ENCODE measurements around the gene NFIX.
"Not testable (repeated sequence)": the region's sequence is repeated elsewhere in the genome, so short reads cannot be mapped to it uniquely, and the experiment has no call there.

Gene NFIX

DNA sequence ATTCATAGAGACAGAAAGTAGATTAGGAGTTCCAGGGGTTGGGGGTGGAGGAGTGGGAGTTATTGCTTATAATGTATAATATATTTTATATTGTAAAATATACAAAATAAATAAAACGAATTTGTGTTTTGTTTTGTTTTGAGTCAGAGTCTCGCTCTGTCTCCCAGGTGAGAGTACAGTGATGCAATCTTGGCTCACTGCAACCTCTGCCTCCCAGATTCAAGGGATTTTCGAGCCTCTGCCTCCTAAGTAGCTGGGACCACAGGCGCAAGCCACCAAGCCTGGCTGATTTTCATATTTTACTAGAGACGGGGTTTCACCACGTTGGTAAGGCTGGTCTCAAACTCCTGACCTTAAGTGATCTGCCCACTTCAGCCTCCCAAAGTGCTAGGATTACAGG lies 35.8 kb upstream of the NFIX start:
- no peak for DNase-seq

DNA sequence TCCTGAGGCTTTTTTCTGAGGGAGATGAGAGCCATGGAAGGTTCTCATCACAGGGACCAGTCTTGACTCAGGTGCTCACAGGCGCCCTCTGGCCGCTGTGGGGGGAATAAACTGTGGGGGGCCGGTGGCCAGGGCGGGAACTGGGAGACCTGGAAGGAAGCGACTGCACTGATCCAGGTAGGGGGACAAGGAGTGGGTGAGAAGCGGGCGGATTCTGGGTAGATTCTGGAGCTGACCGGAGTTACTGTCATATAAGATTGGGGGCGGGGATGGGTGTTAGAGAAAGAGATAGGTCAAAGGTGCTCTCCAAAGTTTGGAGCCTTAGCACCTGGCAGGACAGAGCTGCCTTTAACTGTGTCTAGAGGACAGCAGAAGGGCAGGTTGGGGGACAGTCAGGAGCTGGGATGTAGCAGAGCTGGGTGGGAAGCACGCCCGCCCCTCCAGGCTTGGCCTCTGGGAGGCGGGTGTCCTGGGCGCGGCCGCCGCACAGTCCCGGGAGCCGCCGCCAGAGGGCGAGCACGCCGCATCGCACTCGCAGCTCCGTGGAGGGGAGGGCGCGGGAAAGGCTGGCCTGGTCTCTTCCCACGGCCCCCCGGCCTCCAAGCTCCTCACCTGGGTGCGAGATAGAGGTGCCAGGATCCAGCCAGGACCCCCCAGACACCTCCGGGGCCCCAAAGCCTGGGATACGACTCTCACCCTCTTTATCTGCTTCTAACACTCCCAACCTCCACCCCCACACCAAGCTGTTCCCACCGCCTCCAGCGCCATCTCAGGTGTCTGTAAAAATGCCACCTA lies 30.1 kb upstream of the NFIX start:
- DNase-seq = peak; percentile 57 to 79 (median 69)

DNA sequence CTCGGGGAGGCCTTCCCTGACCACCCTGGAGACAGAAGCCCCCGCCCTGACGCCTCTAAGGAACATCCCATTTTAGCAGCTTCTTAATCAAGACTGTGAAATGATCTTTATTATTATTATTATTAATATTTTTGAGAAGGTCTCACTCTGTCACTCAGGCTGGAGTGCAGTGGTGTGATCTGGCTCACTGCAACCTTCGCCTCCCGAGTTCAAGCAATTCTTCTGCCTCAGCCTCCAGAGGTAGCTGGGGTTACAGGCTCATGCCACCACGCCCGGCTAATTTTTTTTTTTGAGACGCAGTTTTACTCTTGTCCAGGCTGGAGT lies 29.5 kb upstream of the NFIX start:
- no peak for DNase-seq

DNA sequence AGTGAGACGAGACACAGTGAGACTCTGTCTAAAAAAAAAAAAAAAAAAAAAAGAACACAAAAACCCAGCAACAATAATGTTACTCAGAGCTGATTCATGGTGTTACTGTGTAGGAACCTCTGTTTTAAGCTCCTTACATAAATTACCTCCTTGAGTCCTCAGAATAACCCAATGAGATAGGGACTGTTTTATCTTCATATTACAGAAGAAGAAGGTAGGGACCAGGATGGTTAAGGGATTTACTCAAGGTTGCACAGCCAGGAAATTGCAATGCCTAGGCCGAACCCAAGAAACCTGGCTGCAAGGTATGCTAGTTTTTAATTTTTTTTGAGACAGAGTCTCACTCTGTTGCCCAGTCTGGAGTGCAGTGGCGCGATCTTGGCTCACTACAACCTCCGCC lies 27.4 kb upstream of the NFIX start:
- no peak for DNase-seq

DNA sequence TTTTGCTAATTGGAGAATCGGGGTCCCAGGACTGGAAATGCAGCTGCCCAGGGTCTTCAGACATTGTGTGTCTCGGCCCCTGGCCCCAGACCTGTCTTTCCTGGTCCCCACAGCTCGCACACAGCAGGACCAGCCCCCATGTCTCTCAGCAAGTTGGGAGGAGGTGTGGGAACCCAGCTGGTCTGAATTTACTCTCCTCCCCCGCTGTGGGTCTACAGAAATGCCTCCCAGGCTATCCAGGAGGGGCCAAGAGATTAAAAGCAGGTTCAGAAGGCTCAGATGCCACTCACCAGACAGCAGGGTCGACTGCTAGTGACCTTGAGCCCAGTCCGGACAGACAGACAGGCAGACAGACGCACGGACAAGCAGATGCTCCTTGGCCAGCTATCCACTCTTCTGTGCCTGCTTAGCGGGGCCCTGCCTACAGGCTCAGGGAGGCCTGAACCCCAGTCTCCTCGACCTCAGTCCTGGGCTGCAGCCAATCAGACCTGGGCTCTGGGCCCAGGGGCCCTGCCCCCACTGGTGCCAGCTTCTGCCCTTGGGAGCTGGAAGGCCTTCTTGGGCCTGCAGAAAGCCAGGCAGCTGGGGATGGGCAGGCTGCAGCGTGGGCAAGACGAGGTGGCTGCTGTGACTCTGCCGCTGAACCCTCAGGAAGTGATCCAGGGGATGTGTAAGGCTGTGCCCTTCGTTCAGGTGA lies 25.8 kb upstream of the NFIX start, which contains the start of gene DAND5:
Gene DAND5, plus strand, starts transcription at position 285 of the 697 bp plus-strand sequence. Its CDS starts 85 bp downstream, at position 370.
- DNase-seq = no peak

DNA sequence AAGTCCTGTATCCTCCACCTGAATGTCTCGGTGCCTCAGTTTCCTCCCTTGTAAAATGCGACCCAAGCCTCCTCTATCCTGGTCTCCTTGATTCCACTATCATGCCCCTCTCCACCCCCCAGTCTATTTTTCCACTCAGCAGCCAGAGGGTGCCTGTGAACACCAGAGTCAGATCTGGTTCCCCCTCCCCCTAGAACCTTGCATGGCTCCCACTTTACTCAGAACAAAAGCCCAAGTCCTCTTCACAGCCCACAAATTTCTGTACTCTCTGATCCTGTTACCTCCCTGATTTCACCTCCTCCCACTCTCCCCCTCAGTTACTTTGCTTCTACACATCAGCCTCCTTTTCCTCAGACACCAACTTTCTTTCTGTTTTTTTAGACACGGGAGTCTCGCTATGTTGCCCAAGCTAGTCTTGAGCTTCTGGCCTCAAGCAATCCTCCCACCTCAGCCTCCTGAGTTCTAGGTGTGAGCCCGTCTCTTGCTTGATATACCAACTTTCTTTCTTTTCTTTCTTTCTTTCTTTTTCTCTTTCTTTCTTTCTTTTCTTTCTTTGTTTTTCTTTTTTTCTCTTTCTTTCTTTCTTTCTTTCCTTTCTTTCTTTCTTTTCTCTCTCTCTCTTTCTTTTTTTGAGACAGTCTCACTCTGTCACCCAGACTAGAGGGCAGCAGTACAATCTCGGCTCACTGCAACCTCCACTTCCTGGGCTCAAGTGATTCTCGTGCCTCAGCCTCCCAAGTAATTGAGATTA lies 25.0 kb upstream of the NFIX start:
- no peak for DNase-seq

DNA sequence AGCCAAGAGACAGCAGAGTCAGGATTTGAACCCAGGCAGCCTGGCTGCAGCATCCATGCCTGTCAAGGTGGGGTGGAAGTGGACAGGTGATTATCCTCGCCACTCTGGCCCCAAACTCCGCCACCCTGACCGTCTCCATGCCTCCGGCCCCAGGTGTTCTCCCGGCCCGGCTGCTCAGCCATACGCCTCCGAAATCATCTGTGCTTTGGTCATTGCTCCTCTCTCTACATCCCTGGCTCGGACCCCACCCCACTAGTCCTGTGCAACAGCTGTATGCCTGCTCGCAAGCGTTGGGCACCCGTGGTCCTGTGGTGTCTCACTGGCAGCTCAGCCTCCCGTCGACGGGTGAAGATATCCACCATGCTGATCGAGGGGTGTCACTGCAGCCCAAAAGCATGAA lies 22.0 kb upstream of the NFIX start:
- DNase-seq = no peak

DNA sequence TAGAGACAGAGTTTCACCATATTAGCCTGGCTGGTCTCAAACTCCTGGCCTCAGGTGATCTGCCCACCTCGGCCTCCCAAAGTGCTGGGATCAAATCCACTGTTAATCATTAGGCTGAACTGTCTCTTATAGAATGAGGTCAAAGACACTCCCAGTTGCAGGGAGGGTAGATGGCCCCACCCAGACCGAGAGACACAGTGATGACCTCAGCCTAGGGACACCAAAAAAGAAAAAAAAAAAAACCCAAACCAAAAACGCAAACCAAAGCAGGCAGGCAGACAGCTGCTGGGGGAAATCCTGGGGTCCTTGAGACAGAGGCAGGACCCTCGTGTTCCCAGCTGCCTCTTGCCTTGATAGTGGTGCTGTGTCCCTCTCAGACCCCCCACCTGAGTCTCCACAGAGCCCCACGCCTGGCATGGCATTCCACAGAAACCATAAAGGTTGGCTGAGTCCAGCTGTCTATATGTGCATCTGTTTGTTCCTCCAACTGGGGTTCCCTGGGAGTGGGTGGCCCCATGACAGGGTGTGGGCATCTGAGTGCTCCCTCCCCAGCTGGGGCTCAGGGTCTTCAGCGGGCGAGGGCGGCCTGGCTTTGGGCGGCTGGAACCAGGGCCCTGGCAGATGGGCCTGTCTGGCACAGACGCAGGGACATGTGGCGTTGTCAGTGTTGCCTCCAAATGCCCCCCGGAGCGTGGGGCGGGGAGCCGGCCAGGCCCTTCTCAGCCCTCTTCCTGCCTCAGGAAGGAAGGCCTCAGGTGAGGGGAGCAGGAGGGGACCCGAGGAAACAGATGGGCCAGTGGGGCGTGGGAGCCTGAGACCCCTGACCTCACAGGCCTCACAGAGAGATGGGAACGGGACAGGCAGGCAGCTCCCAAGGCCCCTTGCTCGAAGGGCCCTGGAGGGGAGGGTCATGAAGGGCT lies 20.7 kb upstream of the NFIX start:
- DNase-seq = no peak

DNA sequence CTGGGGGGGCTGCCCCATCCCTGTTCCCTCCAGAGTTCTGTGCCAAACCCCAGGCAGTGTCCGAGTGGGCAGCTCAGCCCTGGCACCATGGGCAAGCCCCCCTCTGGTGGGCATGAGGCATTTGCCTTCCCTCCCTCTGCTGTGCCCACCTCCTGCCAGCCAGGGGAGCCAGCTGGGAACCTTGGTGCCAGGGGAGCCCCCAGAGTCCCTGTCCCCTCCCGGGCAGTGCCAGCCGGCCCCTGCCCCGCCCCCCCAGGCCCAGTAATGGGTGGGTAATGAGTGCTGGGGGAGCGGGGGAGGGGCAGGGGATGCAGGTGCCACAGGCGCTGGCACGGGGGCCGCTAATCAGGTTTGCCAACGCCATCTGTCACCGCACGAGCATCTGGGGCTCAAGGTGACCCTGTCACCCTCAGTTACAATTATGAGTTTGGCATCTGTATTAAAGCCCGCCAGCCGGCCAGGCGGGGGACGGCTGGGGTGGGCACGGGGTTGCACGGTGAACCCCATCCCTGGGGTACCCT lies 20.0 kb upstream of the NFIX start:
- no peak for DNase-seq

DNA sequence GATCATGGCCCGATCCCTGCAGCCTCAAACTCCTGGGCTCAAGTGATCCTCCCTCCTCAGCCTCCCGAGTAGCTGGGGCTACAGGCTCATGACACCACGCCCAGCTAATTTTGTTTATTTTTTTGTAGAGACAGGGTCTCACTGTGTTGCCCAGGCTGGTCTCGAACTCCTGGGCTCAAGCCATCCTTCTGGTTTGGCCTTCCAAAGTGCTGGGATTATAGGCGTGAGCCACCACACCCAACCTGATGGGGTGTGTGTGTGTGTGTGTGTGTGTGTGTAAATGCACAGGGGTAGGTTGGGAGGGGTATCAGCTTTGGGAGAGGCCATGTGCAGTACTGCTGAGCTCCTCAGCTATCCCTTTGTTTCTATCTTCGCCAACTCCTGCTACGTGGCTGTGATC lies 19.2 kb upstream of the NFIX start:
- DNase-seq = not testable (repeated sequence)

DNA sequence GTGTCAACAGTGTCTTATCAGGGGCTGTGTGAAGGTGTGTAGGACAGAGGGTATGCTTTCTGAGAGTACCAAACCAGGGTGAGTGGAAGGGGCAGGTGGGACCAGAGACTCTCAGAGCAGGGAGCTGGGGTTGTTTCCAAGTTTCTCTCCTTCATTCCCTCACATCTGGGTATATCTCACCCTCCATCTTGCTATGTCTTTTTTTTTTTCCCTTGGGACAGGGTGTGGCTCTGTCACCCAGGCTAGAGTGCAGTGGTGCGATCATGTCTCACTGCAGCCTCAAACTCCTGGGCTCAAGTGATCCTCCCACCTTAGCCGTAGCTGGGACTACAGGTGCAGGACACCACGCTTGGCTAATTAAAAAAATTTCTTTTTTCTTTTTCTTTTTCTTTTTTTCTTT lies 15.3 kb upstream of the NFIX start:
- no peak for DNase-seq

DNA sequence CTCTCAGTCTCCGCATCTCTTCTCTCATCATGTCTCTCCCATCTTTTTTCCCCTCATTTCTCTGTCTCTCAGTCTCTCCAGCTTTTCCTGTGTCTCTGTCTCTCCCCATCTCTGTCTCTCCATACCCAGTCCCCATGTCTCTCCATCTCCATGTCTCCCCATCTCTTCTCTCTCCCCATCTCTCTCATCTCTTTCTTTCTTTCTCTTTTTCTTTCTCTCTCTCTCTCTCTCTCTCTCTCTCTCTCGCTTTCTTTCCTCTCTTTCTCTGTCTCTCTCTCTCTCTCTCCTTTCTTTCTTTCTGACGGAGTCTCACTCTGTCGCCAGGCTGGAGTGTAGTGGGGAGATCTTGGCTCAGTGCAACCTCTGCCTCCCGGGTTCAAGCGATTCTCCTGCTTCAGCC lies 12.6 kb upstream of the NFIX start:
- DNase-seq = no peak

DNA sequence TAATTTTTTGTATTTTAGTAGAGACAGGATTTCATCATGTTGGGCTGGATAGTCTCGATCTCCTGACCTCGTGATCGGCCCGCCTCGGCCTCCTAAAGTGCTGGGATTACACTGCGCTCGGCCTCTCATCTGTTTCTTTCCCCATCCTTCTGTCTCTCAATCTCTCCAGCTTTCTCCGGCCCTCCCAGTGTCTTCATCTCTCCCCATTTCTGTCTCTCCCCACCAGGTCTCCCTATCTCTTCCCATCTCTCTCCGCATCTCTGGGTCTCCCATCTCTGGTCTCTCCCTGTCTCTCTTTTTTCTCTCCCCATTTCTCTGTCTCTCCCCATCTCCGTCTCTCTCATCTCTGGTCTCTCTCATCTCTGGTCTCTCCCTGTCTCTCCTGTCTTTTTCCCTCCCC lies 12.2 kb upstream of the NFIX start:
- DNase-seq = no peak

DNA sequence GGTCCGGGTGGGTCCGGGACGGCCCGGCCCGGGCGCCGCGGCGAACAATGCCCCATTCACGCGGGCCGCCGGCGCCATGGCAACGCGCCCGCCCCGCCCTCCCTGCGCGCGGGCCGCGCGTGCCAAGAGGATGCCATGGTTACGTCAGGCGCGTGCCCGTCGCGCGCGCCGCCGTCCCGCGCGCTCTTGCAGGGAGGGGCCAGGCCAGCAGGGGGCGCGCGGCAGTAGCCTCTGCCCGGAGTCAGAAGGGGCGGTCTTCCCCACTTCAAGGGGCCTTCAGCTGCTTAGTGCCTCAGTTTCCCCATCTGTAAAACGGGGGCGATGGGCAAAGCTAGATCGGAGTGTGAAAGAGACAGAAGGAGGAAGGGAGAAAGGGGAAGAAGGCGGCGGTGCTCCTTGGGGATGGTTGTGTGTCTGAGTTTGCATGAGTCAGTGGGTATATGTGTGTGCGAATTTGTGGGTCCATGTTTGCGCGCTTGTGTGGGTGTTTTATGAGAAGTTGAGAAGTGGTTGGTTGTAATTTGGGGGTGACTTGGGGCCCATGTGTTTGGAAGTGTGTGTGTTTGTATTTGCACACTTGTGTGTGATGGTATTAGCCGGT lies 11.6 kb upstream of the NFIX start:
- DNase-seq = peak; percentile 58 to 77 (median 71)

DNA sequence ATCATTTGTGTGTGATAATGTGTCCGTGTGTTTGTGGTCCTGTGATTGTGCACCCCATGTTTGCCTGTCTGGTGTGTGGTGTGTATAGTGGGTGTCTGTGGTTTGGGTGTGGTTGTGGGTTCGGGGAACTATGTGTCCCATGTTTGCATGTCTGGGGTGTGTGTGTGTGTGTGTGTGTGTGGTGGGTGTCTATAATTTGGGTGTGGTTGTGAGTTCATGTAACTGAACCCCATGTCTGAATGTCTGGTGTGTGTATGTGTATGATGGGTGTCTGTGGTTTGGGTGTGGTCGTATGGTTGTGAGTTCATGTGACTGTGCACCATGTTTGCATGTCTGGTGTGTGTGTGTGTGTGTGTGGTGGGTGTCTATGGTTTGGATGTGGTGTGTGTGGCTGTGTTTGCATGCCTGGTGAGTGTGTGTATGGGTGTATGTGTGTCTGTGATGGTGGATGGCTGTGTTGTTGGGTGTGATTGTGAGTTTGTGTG lies 11.1 kb upstream of the NFIX start:
- no peak for DNase-seq

DNA sequence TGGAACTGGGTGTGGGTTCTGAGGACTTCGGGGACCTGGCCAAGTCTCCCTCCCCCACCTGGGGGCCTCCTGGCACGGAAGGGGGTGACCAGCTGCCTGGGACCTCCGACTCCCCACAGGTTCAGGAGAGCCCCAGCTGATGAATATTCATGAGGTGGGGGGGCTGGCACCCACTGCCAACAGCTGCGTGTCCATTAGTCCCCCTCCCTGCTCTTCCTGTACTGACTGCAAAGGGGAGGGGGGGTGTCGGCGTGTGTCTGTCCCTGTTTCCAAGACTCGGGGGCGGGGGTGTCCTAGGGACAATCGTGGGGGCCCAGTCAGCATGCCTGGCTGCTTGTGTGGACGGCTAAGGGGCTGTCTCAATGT lies 10.6 kb upstream of the NFIX start:
- no peak for DNase-seq

DNA sequence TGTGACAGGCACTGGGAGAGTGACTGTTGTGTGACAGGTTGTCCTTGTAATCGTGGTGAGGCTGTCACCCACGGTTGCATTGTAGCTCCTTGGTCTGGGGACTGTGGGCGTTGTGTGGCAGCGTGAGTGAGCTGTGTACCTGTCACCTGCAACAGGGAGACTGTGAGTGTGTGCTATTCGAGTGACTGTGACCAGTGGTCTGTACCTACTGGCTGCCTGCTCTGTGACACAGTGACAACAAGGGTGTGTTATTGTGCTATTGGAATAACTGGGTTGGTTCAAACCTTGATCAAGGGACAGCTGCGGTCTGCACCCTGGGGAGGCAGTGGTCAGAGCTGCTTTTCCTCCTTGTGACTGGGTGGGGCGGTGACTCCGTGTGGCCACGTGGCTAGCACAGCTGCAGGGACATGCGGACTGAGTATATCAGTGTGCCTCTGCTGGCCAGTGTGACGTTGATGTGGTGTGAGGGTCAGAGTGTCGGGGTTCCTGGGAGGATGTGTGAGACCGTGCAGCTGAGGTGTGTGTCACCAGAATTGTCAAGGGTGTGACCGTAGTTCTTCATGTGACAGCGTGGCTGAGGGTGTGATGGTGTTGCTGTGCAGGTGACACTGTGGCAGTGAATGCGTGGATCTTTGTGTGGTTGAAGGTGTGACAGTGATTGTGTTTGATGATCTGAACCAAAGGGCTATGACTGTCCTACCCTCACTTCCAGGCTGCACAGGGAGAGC lies 10.1 kb upstream of the NFIX start:
- DNase-seq = no peak

DNA sequence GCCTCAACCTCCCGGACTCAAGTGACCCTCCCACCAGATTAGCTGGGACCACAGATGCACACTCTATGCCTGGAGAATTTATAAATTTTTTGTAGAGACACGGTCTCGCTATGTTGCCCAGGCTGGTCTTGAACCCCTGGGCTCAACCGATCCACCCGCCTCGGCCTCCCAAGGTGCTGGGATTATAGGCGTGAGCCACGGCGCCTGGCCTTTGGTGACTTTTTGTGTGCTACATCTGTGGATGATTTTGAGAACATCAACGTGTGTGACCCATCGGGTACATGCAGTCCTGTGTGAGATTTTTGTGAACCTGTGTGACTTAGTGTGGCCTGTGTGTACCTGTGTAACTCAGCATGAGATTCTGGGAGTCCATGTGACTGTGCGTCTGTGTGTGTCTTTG lies 8.5 kb upstream of the NFIX start:
- no peak for DNase-seq

DNA sequence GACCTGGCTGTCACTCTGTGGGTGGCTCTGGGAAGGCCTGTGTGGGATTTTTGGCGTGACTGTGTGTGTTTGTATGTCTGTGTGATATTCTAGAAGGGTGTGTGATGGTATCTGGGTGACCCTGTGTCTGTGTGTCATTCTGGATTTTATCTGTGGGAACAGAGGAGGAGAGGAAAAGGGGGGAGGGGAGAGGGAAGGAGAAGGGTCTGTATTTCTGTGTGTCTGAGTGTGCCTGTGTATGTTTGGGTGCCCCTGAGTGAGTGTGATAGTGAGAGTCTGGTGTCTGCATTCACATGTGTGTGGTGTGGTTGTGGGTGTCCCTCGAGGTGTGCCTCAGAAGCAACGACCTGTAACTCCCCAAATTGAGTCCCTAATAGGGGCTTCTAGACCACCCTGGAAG lies 8.1 kb upstream of the NFIX start:
- DNase-seq = no peak

DNA sequence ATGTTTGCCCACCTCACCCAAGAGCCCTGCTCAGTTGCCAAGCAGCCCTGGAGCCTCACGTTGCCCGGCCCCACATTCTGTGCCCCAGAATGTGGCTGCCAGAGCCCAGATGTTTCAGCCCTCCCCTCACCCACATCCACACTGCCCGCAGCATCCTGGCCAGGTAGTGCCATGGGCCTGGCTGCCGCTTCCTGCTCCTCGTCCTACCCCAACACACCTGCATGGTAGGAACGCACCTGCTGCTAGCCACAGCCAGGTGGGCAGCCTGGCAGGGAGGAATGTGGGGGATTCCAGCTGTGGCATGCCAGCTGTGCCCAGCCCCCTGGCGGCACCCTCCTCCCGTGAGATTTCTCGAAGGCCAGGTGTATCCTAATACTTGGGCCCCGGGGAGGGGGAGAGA lies 7.5 kb upstream of the NFIX start:
- DNase-seq = no peak

DNA sequence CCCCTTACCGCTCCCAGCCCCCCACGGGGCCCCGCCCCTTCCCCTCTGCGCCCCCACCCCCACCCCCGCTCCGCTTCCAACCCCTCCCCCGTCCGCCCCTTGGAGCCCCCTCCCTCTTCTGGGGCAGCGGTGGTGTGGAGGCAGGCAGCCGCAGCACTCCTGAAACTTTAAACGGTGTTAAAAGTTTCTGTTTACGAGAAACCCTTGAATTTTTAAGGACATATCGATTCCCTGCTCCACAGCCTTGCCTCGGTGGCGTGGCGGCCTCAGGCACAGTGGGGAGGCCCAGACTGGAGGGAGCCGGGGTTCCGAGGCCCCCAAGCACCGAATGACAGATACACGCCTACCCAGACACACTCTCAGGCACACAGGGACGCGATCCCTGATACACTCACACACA lies 4.8 kb upstream of the NFIX start:
- DNase-seq = no peak
